GM10266 (cell line): ENCODE data around the gene SMARCD1.
A peak's percentile ranks its signal among the peaks of the same experiment; 100 is the strongest.

Experiments used
- DNase-seq: peaks from one replicate; pipeline ENCODE4 v3.0.0; 2012; ENCODE audit errors: extremely low spot score
- CTCF ChIP-seq: IDR thresholded peaks from 2 replicates; pipeline ENCODE4 v1.5.1; 2012; ENCODE audit warnings: mild to moderate bottlenecking, low read depth; ENCODE audit not compliant: control insufficient read depth, insufficient read depth; ENCODE audit errors: missing control alignments

The SMARCD1 gene

GRCh38 chr12:50062728-50063460 lies 22.2 kb upstream of the SMARCD1 start:
- TF ChIP-seq CTCF: no peak
- DNase-seq: no peak

GRCh38 chr12:50065726-50066310 lies 19.3 kb upstream of the SMARCD1 start:
- no peak for DNase-seq
- TF ChIP-seq CTCF: no peak

- TF ChIP-seq CTCF: no peak
- DNase-seq: no peak
Observed at GRCh38 chr12:50066402-50066801, 18.7 kb upstream of the SMARCD1 start.

- no peak for TF ChIP-seq CTCF
- no peak for DNase-seq
Observed at GRCh38 chr12:50069069-50069468, 16.1 kb upstream of the SMARCD1 start.

- DNase-seq: no peak
- no peak for TF ChIP-seq CTCF
Observed at GRCh38 chr12:50069539-50069938, 15.6 kb upstream of the SMARCD1 start.

- TF ChIP-seq CTCF: peak; percentile 97
- DNase-seq: peak; percentile 74
Observed at GRCh38 chr12:50070314-50071060, 14.7 kb upstream of the SMARCD1 start.
